Measurements from ENCODE around the gene PPP2R1A.
"Not testable (repeated sequence)": the region's sequence is repeated elsewhere in the genome, so short reads cannot be mapped to it uniquely, and the experiment has no call there.

The PPP2R1A gene

GRCh38 chr19:52200044-52200443 is 10.2 kb downstream of the PPP2R1A start:
- no peak for DNase-seq (ENCODE audit: low read depth in 2 of 3, low spot score in 1 of 3)

DNA sequence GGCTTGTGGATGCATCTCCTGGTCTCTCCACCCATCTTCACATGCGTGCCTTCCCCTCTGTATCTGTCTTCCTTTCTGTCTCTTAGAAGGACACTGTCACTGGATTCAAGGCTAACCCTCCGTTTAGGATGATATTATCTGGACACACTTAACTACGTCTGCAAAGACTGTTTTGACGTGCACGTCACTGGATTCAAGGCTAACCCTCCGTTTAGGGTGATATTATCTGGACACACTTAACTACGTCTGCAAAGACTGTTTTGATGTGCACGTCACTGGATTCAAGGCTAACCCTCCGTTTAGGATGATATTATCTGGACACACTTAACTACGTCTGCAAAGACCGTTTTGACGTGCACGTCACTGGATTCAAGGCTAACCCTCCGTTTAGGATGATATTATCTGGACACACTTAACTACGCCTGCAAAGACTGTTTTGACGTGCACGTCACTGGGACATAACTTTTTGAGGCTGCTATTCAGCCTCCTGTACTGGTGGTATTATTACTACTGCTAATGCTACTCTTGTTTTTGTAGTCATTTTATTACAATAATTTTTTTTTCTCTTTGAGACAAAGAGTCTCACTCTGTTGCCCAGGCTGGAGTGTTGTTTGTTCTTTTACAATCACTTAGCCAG is 11.0 kb downstream of the PPP2R1A start:
- not testable (repeated sequence) for DNase-seq (ENCODE audit: low read depth in 2 of 3, low spot score in 1 of 3)

- DNase-seq (ENCODE audit: low read depth in 2 of 3, low spot score in 1 of 3), result no peak
Observed at GRCh38 chr19:52206481-52206880, 16.6 kb downstream of the PPP2R1A start.

DNA sequence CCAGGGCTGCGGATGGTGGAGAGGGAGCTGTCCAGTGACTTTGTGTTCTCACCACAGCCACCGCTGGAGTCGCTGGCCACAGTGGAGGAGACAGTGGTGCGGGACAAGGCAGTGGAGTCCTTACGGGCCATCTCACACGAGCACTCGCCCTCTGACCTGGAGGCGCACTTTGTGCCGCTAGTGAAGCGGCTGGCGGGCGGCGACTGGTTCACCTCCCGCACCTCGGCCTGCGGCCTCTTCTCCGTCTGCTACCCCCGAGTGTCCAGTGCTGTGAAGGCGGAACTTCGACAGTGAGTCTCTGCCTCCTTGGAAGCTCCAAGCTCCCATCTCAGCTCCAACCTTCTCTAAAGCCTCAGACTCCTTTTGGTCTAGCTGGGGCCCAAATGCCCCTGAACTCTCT is 21.4 kb downstream of the PPP2R1A start:
- no peak for DNase-seq (ENCODE audit: low read depth in 2 of 3, low spot score in 1 of 3)

DNA sequence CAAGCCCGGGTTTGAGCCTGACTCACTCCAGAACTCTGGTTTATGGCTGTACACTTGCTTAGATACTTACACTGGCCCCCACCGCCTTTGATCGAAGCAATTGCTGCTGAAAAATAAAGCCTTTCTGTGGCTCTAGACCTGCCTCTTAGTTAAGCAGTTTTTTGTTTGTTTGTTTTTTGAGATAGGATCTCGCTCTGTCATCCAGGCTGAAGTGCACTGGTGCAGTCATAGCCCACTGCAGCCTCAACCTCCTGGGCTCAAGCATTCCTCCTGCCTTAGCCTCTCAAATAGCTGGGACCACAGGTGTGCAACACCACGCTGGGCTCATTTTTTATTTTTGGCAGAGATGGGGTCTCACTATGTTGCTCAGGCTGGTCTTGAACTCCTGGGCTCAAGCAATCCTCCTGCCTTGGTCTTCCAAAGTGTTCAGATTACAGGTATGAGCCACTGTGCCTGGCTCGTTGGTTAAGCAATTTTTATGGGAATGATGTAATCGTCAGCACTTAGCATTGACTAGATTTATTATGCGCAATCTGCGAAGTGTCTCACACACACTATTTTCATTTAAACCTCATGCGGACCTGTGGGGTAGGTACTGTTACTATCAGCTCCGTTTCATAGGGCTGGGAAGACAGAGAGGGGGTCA is 22.2 kb downstream of the PPP2R1A start:
- DNase-seq (ENCODE audit: low read depth in 2 of 3, low spot score in 1 of 3), result no peak

DNA sequence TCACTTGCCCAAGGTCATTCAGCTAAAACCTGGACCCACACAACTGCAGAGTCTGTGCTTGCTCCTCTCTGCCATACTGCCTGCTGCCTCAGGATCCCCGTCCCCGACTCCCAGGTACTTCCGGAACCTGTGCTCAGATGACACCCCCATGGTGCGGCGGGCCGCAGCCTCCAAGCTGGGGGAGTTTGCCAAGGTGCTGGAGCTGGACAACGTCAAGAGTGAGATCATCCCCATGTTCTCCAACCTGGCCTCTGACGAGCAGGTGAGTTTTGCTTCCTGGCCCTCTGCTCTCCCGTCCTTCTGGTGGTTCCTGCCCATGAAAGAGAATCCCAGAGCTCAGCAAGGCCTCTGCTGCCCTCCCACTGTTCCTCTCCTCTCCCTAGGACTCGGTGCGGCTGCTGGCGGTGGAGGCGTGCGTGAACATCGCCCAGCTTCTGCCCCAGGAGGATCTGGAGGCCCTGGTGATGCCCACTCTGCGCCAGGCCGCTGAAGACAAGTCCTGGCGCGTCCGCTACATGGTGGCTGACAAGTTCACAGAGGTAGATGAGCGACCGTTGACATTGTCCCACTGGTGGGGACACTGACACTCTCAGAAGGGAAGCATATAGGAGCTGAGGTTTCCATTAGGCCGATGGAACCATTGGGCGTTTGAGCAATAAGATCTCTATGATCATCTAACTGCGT is 22.9 kb downstream of the PPP2R1A start:
- DNase-seq (ENCODE audit: low read depth in 2 of 3, low spot score in 1 of 3), result no peak

GRCh38 chr19:52214241-52214640 is 24.4 kb downstream of the PPP2R1A start:
- no peak for DNase-seq (ENCODE audit: low read depth in 2 of 3, low spot score in 1 of 3)

GRCh38 chr19:52216401-52216800 is 26.5 kb downstream of the PPP2R1A start:
- DNase-seq (ENCODE audit: low read depth in 2 of 3, low spot score in 1 of 3), result no peak

GRCh38 chr19:52217576-52217975 is 27.7 kb downstream of the PPP2R1A start:
- DNase-seq (ENCODE audit: low read depth in 2 of 3, low spot score in 1 of 3), result no peak

GRCh38 chr19:52219611-52220010 is 29.8 kb downstream of the PPP2R1A start:
- no peak for DNase-seq (ENCODE audit: low read depth in 2 of 3, low spot score in 1 of 3)

GRCh38 chr19:52221031-52221430 is 31.2 kb downstream of the PPP2R1A start:
- DNase-seq (ENCODE audit: low read depth in 2 of 3, low spot score in 1 of 3), result no peak

DNA sequence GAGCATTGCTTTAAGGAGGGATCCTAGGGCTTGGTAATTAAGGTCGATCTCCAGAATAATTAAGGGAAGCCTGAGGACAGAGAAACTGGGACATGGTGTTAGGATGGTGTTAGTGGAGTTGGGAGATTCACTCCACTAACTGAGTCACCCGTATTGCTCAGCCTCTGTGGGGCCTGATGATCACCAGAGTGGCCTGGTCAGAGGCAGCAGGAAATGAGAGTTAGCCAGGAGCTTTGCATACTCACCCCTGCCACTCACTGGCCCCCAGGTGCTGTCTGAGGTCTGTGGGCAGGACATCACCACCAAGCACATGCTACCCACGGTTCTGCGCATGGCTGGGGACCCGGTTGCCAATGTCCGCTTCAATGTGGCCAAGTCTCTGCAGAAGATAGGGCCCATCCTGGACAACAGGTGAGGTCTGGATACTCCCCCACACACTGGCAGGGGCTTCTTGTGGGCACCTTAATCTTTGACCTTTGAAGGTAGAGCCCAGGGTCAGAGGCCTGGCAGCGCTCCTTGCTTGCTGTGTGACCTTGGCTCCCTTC is 32.1 kb downstream of the PPP2R1A start:
- no peak for DNase-seq (ENCODE audit: low read depth in 2 of 3, low spot score in 1 of 3)

GRCh38 chr19:52224211-52224610 is 34.4 kb downstream of the PPP2R1A start:
- DNase-seq (ENCODE audit: low read depth in 2 of 3, low spot score in 1 of 3), result no peak

DNA sequence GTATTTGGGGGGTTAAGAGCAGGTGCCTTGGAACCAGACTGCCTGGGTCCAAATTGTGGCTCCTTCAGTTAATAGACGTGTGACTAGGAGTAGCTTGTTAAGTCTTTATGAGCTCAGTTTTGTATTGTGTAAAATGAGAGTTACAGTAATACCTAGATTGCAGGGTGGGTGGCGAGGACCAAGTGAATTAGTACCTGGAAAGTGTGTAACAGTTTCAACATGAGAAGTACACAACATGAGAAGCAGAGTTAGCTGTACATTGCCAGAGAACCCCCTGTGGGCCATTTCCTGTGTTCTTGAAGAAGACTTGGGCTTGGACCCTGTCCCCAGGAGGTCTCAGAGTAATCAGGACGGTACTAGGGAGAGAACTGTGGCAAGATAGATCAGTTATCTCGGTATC is 36.8 kb downstream of the PPP2R1A start:
- peak; percentile 8 to 18 (median 9) for DNase-seq (ENCODE audit: low read depth in 2 of 3, low spot score in 1 of 3)

GRCh38 chr19:52227196-52227940 is 37.5 kb downstream of the PPP2R1A start:
- no peak for DNase-seq (ENCODE audit: low read depth in 2 of 3, low spot score in 1 of 3)

DNA sequence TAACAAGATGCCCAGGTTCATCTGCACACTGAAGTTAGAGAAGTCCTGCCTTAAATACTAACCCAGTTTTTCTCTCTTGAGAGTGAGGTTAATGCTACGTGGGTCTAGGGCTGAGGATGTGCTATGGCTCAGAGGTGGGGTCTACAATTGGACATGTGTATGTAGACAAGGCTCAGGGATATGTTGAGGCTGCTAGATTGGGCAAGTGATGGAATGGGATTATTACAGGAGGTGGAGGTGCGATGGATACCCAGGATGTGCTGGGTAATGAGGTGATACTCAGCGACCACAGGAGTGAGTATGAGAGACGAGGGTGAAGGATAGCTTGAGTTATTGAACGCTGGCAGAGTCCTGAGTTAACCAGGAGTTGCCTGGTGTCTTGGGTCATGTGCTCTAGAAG is 38.1 kb downstream of the PPP2R1A start:
- no peak for DNase-seq (ENCODE audit: low read depth in 2 of 3, low spot score in 1 of 3)

DNA sequence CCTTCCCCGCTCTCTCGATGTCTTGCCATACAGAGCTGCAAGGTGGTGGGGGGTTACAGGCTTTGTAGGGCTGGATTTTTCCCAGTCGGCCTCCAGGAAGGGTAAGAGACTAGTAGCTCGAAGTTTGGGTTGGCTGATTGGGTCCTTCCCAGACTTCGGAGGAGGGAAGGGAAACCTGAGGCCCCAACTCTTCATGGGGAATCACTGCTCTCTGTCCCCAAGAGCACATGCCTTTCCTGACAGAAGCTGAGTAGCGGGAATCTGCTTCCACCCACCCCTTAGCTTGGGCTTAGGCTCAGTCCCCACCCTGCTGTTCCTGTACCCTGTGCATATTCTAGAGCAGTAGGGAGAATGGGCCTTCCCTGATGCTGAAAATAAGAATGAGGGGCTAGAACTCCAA is 39.7 kb downstream of the PPP2R1A start:
- DNase-seq (ENCODE audit: low read depth in 2 of 3, low spot score in 1 of 3), result no peak

DNA sequence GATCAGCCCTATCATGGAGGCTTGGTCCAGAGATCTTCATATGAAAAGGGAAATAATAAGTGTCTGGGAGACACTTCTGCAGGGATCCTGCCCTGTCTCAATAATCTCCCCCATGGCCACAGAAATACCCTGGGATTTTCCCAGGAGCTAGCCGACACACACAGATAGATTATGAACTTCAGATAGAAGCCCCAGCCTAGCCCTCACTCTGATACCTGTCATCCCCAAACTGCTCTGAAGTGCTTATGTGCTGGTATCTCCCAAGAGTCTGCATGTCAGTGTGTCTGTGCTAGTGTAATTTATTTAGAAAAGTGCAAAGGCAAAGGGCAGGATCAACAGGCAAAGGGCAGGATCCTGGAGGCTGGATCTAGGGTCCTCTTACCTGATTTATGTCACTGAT is 40.8 kb downstream of the PPP2R1A start:
- DNase-seq (ENCODE audit: low read depth in 2 of 3, low spot score in 1 of 3), result no peak

GRCh38 chr19:52231154-52231910 is 41.5 kb downstream of the PPP2R1A start:
- no peak for DNase-seq (ENCODE audit: low read depth in 2 of 3, low spot score in 1 of 3)

- no peak for DNase-seq (ENCODE audit: low read depth in 2 of 3, low spot score in 1 of 3)
Observed at GRCh38 chr19:52234406-52234805, 44.6 kb downstream of the PPP2R1A start.

DNA sequence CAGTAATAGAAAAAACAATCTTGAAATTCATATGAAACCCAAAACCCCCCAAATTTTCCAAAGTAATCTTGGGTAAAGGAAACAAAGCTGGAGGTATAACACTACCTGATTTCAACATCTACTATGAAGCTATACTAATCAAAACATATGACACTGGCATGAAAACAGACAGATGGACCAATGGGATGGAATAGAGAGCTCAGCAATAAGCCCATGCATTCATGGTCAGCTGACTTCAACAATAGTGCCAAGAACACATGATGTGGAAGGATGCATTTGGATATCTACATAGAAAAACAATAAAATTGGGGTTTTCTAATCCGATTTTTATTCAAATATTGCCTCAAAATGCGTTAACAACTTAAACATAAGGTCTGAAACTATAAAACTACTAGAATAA is 47.3 kb downstream of the PPP2R1A start:
- no peak for DNase-seq (ENCODE audit: low read depth in 2 of 3, low spot score in 1 of 3)

All from stimulated activated CD4-positive, alpha-beta T cell treated with anti-CD3 and anti-CD28 coated beads, Interleukin-12 subunit alpha, Interleukin-12 subunit beta, amount 100 ng/mL, for 48 hours (primary cell).